GM13976 (cell line): Measurements from ENCODE around the gene SEC61G.

Experiments used
- DNase-seq: peaks from one replicate; pipeline ENCODE4 v3.0.0; 2012; ENCODE audit warnings: low spot score
- in situ Hi-C: fragments of 300-500 bp; cut with MboI; formaldehyde crosslinking; loops from one replicate; pipeline ENCODE4 v1.12.0; 2022; ENCODE audit warnings: low sequenced_read_pairs, mixed read lengths, inconsistent platforms; ENCODE audit not compliant: unreplicated experiment
- TF ChIP-seq, protein P1 (sequence below): IDR thresholded peaks from 2 replicates; pipeline ENCODE4 v1.5.1; 2012; ENCODE audit warnings: borderline replicate concordance, mild to moderate bottlenecking; ENCODE audit not compliant: insufficient read depth; ENCODE audit errors: extremely low read depth, missing control alignments, control extremely low read depth

The SEC61G gene

DNA sequence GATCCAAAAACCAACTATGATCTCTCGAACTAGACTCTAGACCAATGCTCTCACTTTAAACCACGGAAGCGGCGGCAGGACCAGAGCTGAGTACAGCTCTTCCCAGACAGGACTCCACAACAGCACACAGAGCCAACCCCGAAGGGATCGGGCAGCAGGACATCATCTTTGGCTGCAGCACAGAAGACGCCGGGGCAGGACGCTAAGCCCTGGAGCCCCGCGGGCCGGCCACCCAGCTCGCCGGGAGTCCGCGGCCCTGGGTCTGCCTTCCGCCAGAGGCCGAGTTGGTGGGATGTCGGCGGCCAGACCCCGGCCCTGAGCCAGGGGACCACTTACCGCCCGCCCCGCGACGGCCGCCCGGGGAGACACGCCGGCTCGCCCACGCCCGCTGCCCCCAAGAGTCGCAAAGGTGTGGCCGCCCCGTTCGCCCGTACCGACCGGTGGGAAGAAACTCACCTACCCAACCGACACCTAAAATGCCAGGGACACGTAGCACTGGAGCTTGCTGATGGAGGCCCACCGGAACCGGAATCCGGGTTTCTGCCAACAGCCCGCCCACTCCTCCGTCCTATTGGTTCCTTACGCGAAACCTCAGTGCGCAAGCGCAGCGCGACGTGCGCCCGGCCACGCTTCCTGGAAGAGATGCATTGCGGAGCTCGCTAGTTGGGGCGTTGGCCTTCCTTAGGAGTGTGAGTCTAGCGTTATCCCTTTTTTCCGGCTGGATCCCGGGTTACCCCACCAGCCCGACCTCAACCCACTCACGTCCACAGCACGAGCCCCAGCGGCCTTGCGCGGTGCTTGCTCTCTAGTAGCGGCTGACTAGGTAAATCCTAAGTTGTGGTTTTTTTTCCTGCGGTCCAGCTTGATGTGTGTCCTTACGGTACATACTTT, at the start of gene SEC61G:
Gene SEC61G, minus strand, starts transcription at position 510 of the 891 bp plus-strand sequence. CDS start 1,623 bp downstream, outside the sequence.
- TF ChIP-seq, protein P1, sequence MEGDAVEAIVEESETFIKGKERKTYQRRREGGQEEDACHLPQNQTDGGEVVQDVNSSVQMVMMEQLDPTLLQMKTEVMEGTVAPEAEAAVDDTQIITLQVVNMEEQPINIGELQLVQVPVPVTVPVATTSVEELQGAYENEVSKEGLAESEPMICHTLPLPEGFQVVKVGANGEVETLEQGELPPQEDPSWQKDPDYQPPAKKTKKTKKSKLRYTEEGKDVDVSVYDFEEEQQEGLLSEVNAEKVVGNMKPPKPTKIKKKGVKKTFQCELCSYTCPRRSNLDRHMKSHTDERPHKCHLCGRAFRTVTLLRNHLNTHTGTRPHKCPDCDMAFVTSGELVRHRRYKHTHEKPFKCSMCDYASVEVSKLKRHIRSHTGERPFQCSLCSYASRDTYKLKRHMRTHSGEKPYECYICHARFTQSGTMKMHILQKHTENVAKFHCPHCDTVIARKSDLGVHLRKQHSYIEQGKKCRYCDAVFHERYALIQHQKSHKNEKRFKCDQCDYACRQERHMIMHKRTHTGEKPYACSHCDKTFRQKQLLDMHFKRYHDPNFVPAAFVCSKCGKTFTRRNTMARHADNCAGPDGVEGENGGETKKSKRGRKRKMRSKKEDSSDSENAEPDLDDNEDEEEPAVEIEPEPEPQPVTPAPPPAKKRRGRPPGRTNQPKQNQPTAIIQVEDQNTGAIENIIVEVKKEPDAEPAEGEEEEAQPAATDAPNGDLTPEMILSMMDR: no peak
- in situ Hi-C loops: loop anchor here (25.0 kb wide), 1 partner anchor 653 kb away; no protein-coding TSS in a partner anchor
- DNase-seq: peak; percentile 96

DNA sequence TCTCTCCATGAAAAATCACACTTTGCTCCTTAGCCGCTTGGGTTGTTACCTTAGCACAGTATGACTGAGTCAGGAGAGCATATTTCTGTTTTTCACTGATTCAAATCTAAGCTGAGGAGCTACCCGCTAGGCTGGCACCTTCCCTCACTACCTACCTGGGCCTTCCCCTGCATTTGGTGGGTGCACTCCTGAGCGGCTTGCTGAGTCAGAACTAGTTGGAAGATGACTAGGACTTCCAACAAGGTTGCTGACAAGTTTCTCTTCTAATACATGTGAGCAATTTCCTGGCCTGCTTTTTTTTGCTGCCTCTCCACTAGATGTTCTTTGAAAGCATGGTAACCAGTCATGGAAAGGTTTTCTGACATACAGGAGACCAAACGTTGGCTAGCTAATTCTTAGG, 43.8 kb upstream of the SEC61G start:
- in situ Hi-C loops: no loop called here
- TF ChIP-seq, protein P1: no peak
- DNase-seq: no peak

DNA sequence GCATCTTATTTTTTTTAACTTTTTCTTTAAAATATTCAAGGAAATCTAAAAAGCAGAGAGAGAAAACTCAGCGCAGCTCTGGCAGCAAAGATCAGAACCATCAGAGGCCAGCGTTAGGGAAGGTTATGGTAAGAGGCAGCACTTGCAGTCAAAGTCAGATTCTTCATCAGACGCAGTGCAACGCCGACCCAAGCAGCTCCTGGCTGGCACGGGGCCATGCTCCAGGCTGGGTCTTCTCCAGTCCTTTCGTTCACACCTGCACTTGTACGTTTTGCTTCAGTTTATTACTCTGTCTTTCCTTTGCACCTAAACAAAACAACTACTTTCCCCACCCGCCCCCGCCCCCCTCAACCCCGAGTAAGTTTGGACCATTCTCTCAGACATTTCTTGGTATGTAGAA, 43.1 kb upstream of the SEC61G start:
- DNase-seq: no peak
- TF ChIP-seq, protein P1: no peak
- in situ Hi-C loops: no loop called here

DNA sequence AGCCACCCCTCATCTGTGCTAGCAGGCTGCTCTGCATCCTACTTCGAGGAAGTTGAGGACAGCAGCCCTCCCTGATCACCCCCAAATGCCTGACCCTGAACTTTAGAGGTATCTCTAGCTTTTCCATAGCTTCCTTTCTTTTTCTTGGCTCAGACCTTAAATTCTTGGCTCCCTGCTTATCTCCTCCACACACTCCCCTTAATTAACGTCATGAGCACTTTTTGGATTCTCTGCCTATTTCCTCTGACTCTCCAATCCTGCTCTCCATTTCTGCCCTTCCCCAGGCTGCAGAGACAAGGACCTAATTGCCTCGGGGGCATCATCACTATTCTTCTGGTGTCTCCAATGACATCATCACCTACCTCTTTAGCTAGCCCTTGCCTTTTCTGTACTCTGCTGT, 40.8 kb upstream of the SEC61G start:
- DNase-seq: no peak
- TF ChIP-seq, protein P1: no peak
- in situ Hi-C loops: no loop called here

DNA sequence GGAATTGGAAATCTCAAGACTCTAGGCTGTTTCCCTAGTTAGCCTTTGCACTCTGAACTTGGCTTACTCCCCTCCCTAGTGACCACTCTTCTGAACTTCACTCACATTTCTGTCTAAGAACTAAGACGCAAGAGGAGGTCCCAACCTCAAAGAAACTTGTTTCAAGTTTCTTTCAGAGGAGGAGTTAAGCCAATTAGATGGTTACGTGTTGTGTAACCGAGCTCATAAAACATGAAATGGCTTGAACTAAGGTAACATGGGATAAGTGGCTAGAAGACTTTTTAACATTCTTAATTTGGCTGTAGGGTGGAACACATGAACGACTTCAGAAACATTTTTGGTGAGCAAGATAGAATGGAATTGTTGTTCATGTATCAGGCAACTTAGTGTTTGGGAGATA, 39.5 kb upstream of the SEC61G start:
- in situ Hi-C loops: no loop called here
- no peak for DNase-seq
- TF ChIP-seq, protein P1: no peak

DNA sequence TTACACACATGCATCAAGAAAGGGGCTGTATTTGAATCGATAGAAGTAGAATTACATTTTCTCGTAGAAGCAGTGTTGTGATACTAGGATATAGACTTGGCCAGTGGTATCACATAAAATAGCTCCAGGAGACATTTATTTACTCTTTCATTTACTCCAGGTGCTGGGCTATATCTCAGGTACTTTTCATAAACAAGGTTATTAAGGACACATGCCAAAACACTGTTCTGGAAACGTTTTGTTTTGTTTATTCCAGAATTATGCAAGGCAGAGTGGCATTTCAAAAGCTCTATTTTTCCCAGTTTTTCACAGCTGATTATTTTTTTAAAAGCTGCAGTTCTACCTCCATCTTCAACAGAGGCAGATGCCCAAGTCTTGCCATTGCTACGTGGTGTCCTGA, 37.8 kb upstream of the SEC61G start:
- TF ChIP-seq, protein P1: no peak
- no peak for DNase-seq
- in situ Hi-C loops: no loop called here

DNA sequence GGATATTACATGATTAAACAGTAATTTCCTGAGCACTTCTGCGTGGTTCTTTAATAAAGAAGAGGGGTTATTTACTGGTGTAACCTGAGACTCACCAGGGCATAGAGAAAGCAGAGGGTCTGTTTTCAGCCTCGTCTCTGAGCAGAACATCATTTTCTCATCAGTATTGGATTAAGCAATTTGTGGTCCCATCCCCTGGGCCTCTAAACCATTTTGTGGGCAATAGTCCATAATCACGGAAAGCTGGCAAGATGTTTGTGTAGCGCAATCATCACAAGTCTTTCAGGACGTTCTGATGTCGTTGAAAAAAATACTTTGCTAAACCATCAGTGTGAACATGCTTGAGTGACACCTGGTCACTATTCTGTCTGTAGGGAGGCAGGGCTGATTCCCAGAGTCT, 37.1 kb upstream of the SEC61G start:
- in situ Hi-C loops: no loop called here
- no peak for DNase-seq
- TF ChIP-seq, protein P1: no peak
